Measurements from ENCODE around the gene BLOC1S3. TPM values are rescaled to one million over a fixed set of nuclear protein-coding genes. Genes with fewer than 3 reads are reported as not detected.

Gene BLOC1S3
- total and polyA plus RNA-seq, 2 of the 13 experiments (the other 11 are each of a cell fraction or from before 2014, with no cell fraction given): 4.3 to 4.8 TPM

GRCh38 chr19:45130236-45130635 lies 48.3 kb upstream of the BLOC1S3 start (continued):
- 0 out of 2 replicates have a peak, but pooled peaks have one; percentile 34 for TF ChIP-seq ZNF574 (CRISPR knock-in tag; IDR thresholded peaks at IDR 0.05)
- TF ChIP-seq SKI (IDR thresholded peaks at IDR 0.05; ENCODE audit: partially characterized antibody): no peak
- no peak for TF ChIP-seq MXI1 (IDR thresholded peaks at IDR 0.05; ENCODE audit: borderline replicate concordance, low read depth, low read length)
- peak; percentile 62 for TF ChIP-seq HOXA3 (CRISPR knock-in tag; IDR thresholded peaks at IDR 0.05)
- 0 out of 2 replicates have a peak, but pooled peaks have one; percentile 13 for TF ChIP-seq ZNF556 (CRISPR knock-in tag; IDR thresholded peaks at IDR 0.05; ENCODE audit: borderline replicate concordance)
- TF ChIP-seq PAXIP1 (CRISPR knock-in tag; conservative IDR thresholded peaks at IDR 0.05): peak; percentile 43
- peak; percentile 100 for TF ChIP-seq ZNF263 (CRISPR knock-in tag; IDR thresholded peaks at IDR 0.05)
- TF ChIP-seq STAG1 (CRISPR knock-in tag; IDR thresholded peaks at IDR 0.05): no peak
- peak; percentile 42; the same call in 1 of the 2 replicates for TF ChIP-seq NR2F6 (IDR thresholded peaks at IDR 0.05)
- TF ChIP-seq NR2F6 (CRISPR knock-in tag; IDR thresholded peaks at IDR 0.05): peak; percentile 47; the same call in 1 of the 2 replicates
- no peak for TF ChIP-seq ZNF326 (CRISPR knock-in tag; IDR thresholded peaks at IDR 0.05; ENCODE audit: borderline replicate concordance)
- TF ChIP-seq RXRB (CRISPR knock-in tag; IDR thresholded peaks at IDR 0.05; ENCODE audit: borderline replicate concordance): peak; percentile 17; the same call in 1 of the 2 replicates
- TF ChIP-seq NR2C2 (CRISPR knock-in tag; IDR thresholded peaks at IDR 0.05; ENCODE audit: borderline replicate concordance): peak; percentile 21; the same call in 1 of the 2 replicates
- TF ChIP-seq AHDC1 (CRISPR knock-in tag; IDR thresholded peaks at IDR 0.05; ENCODE audit: borderline replicate concordance): no peak
- TF ChIP-seq, protein P1, sequence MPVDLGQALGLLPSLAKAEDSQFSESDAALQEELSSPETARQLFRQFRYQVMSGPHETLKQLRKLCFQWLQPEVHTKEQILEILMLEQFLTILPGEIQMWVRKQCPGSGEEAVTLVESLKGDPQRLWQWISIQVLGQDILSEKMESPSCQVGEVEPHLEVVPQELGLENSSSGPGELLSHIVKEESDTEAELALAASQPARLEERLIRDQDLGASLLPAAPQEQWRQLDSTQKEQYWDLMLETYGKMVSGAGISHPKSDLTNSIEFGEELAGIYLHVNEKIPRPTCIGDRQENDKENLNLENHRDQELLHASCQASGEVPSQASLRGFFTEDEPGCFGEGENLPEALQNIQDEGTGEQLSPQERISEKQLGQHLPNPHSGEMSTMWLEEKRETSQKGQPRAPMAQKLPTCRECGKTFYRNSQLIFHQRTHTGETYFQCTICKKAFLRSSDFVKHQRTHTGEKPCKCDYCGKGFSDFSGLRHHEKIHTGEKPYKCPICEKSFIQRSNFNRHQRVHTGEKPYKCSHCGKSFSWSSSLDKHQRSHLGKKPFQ (CRISPR knock-in tag; IDR thresholded peaks at IDR 0.05; ENCODE audit: insufficient replicate concordance): peak; percentile 83
- TF ChIP-seq NCOR1 (IDR thresholded peaks at IDR 0.05; ENCODE audit: borderline replicate concordance, low read length): peak; percentile 59; the same call in 1 of the 2 replicates
- TF ChIP-seq ZMAT3 (CRISPR knock-in tag; conservative IDR thresholded peaks at IDR 0.05): no peak

All from HepG2 (cell line).